Bladder microvascular endothelial cell (primary cell): ENCODE data around the gene SMCO4. TPM values are rescaled to one million over a fixed set of nuclear protein-coding genes. Genes with fewer than 3 reads are reported as not detected.

Experiments
- total RNA-seq: library from RNA; depleted of rRNA; stranded (reverse); fragments of >200 nt; gene quantifications from 2 replicates; pipeline ENCODE4 v1.2.3, GENCODE V29; 2014

Gene SMCO4
- total RNA-seq = 12.3 and 52.0 TPM in 2 replicates

DNA sequence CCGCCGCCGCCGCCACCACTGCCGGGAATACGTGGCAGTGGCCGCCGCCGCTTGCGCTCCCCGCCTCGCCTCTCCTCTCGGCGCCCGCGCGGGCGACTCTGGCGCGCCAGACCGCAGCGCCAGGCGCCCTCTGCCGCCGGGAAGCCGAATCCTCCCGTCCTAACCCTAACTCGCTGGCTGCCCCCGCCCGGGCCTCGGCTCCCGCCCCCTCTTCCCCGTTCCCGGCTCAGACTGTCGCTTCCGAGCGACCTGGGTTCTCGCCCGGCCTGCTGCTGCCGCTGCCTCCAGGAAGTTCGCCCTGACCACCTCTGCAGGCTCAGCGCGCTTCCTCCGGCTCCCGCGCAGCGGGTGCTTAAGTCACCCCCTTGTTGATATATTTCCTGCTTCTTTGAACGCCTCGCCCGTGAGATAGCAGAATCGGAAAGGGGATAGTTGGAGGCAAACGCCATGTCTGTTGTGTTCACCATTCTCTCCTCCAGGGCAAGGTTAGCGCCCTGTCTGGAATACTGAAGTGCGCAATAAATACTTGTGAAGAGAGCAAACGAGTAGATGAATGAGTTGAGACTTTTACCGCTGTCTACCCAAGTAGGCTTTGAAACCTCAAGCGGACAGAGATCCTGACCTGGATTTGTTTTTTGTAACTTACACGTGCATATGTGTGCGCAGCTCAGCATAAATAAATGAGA, at the start of gene SMCO4:
Gene SMCO4 (minus strand): TSS at position 100 of the 686 bp plus-strand sequence. CDS start 64,202 bp downstream, outside the sequence.

Other genes with a start within 250 kb of the SMCO4 start
- not detected in 2 replicates for gene DEUP1, start 212.6 kb downstream of the SMCO4 start, total RNA-seq
- gene CEP295, start 118.3 kb upstream of the SMCO4 start, total RNA-seq = 9.2 and 23.2 TPM in 2 replicates
- gene TAF1D, start 198.1 kb upstream of the SMCO4 start, total RNA-seq = 93.9 and 133 TPM in 2 replicates
- 9.4 and 20.2 TPM in 2 replicates for gene C11orf54, start 198.3 kb upstream of the SMCO4 start, total RNA-seq
- 17.3 and 37.9 TPM in 2 replicates for gene MED17, start 240.9 kb upstream of the SMCO4 start, total RNA-seq